ENCODE results near the gene NAE1.

DNA sequence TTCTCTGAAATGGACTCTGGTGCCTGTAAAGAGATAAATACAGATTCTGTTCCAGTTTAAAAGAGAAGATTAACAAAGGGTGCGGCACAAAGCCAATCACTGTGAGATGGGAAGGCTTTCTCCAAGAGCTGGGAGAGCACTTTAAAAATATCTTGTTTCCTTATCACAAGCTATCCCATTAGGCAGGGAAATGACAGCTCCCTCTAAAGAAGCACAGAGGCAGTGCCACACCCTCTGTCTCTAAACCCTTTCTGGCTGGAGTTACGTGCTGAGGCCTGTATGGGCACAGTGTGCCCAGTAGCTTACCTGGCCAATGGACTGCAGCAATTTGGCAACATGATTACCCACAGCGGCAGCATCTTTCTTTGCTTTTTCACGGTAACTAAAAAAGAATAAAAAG is 20.4 kb downstream of the NAE1 start:
- TF ChIP-seq CTCF (IDR thresholded peaks at IDR 0.05) (no peak), POLR2AphosphoS5 (IDR thresholded peaks at IDR 0.05; ENCODE audit: low read depth, low read length) (no peak), SIN3A (IDR thresholded peaks at IDR 0.05; ENCODE audit: borderline replicate concordance, insufficient read depth, low read depth, low read length) (no peak)
